ENCODE measurements around the gene PDXP.

DNA sequence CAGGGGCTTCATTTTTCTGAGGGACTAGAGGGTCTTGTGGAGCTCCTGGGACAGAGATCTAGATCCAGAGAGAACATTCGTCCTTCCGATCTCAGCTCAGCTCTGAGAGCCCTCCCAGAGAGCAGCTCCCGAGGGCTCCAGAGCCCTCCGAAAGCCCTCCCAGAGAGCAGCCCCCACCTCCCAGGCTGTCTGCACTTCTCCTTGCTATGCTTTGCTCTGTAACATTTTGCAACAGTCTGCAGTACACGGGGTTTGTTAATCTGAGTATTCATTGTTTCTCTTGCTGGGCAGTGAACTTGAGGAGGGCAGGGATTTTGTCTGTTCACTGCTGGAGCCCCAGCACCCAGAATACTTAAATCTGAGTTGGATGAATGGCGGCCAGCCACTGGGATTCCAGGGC lies 47.3 kb upstream of the PDXP start:
- TF ChIP-seq RCOR1 (IDR thresholded peaks at IDR 0.05; ENCODE audit: insufficient replicate concordance, low read length) = no peak
- TF ChIP-seq FOS (IDR thresholded peaks at IDR 0.05; ENCODE audit: low read depth, low read length) = no peak
- TF ChIP-seq, protein P1, sequence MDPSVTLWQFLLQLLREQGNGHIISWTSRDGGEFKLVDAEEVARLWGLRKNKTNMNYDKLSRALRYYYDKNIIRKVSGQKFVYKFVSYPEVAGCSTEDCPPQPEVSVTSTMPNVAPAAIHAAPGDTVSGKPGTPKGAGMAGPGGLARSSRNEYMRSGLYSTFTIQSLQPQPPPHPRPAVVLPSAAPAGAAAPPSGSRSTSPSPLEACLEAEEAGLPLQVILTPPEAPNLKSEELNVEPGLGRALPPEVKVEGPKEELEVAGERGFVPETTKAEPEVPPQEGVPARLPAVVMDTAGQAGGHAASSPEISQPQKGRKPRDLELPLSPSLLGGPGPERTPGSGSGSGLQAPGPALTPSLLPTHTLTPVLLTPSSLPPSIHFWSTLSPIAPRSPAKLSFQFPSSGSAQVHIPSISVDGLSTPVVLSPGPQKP (IDR thresholded peaks at IDR 0.05; ENCODE audit: borderline replicate concordance, low read depth, low read length) = no peak
- TF ChIP-seq MAZ (IDR thresholded peaks at IDR 0.05; ENCODE audit: borderline replicate concordance, low read depth, low read length) = no peak
- TF ChIP-seq, protein P2, sequence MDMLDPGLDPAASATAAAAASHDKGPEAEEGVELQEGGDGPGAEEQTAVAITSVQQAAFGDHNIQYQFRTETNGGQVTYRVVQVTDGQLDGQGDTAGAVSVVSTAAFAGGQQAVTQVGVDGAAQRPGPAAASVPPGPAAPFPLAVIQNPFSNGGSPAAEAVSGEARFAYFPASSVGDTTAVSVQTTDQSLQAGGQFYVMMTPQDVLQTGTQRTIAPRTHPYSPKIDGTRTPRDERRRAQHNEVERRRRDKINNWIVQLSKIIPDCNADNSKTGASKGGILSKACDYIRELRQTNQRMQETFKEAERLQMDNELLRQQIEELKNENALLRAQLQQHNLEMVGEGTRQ (IDR thresholded peaks at IDR 0.05; ENCODE audit: low read depth, low read length) = no peak
- TF ChIP-seq, protein P3, sequence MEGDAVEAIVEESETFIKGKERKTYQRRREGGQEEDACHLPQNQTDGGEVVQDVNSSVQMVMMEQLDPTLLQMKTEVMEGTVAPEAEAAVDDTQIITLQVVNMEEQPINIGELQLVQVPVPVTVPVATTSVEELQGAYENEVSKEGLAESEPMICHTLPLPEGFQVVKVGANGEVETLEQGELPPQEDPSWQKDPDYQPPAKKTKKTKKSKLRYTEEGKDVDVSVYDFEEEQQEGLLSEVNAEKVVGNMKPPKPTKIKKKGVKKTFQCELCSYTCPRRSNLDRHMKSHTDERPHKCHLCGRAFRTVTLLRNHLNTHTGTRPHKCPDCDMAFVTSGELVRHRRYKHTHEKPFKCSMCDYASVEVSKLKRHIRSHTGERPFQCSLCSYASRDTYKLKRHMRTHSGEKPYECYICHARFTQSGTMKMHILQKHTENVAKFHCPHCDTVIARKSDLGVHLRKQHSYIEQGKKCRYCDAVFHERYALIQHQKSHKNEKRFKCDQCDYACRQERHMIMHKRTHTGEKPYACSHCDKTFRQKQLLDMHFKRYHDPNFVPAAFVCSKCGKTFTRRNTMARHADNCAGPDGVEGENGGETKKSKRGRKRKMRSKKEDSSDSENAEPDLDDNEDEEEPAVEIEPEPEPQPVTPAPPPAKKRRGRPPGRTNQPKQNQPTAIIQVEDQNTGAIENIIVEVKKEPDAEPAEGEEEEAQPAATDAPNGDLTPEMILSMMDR (conservative IDR thresholded peaks at IDR 0.05; ENCODE audit: low read depth, low read length) = no peak
- TF ChIP-seq POLR2A (IDR thresholded peaks at IDR 0.05; ENCODE audit: low read depth, low read length) = no peak
